Duodenal mucosa (tissue), 2 donors: ENCODE results near the gene TBC1D30.
A peak's percentile ranks its signal among the peaks of the same experiment; 100 is the strongest.

Experiments used
- H3K27ac ChIP-seq: one replicate; pipeline ENCODE4 v1.7.0; 2013; ENCODE audit warnings: low read depth, low read length
- H3K27me3 ChIP-seq, 2 donors: one replicate each; pipeline ENCODE4 v1.7.0; 2013; ENCODE audit warnings: low read length in 2 of 2, control low read depth in 1 of 2; ENCODE audit not compliant: insufficient read depth in 2 of 2, control insufficient read depth in 1 of 2
- H3K36me3 ChIP-seq, 2 donors: one replicate each; pipeline ENCODE4 v1.7.0; 2013; ENCODE audit warnings: low read length in 2 of 2, control low read depth in 1 of 2; ENCODE audit not compliant: insufficient read depth in 2 of 2, control insufficient read depth in 1 of 2
- H3K4me1 ChIP-seq, 2 donors: one replicate each; pipeline ENCODE4 v1.7.0; 2013; ENCODE audit warnings: low read length in 2 of 2, control low read depth in 1 of 2; ENCODE audit not compliant: insufficient read depth in 2 of 2, control insufficient read depth in 1 of 2
- H3K4me3 ChIP-seq, 2 donors: one replicate each; pipeline ENCODE4 v1.7.0; 2013; ENCODE audit warnings: low read length in 2 of 2, low read depth in 1 of 2
- H3K9ac ChIP-seq, 2 donors: one replicate each; pipeline ENCODE4 v1.7.0; 2013; ENCODE audit warnings: low read length in 2 of 2, low read depth in 1 of 2
- H3K9me3 ChIP-seq, 2 donors: one replicate each; pipeline ENCODE4 v1.7.0; 2013; ENCODE audit warnings: low read length in 2 of 2, control low read depth in 1 of 2; ENCODE audit not compliant: control insufficient read depth in 1 of 2

TBC1D30 gene

GRCh38 chr12:64806173-64806572 is 18.3 kb upstream of the TBC1D30 start:
- Histone ChIP-seq H3K9me3 (no peaks in the 10 kb centered on the region), H3K9ac (no peak overlapping the region), H3K27me3 (no peaks in the 10 kb centered on the region), H3K4me1 (peaks cover 0 to 4% of the 10 kb centered on the region in 2 donors), H3K4me3 (no peak overlapping the region), H3K27ac (no peak overlapping the region), H3K36me3 (no peaks in the 10 kb centered on the region)

- Histone ChIP-seq H3K4me3 (no peak overlapping the region), H3K27ac (no peak overlapping the region), H3K9ac (no peak overlapping the region), H3K4me1 (peaks cover 0 to 3% of the 10 kb centered on the region in 2 donors), H3K27me3 (no peaks in the 10 kb centered on the region), H3K36me3 (no peaks in the 10 kb centered on the region), H3K9me3 (no peaks in the 10 kb centered on the region)
Measured at GRCh38 chr12:64806593-64807460, 17.6 kb upstream of the TBC1D30 start.

- no peaks in the 10 kb centered on the region for H3K27me3 ChIP-seq
- no peaks in the 10 kb centered on the region for H3K9me3 ChIP-seq
- no peaks in the 10 kb centered on the region for H3K36me3 ChIP-seq
- H3K9ac ChIP-seq: no peak overlapping the region
- no peaks in the 10 kb centered on the region for H3K4me1 ChIP-seq
- H3K27ac ChIP-seq: no peak overlapping the region
- H3K4me3 ChIP-seq: no peak overlapping the region
Measured at GRCh38 chr12:64808110-64808509, 16.3 kb upstream of the TBC1D30 start.

GRCh38 chr12:64810831-64811230 is 13.6 kb upstream of the TBC1D30 start:
- Histone ChIP-seq H3K27ac (no peak overlapping the region), H3K27me3 (no peaks in the 10 kb centered on the region), H3K9me3 (no peaks in the 10 kb centered on the region), H3K4me3 (no peak overlapping the region), H3K36me3 (no peaks in the 10 kb centered on the region), H3K9ac (no peak overlapping the region), H3K4me1 (no peaks in the 10 kb centered on the region)

GRCh38 chr12:64813723-64814122 is 10.7 kb upstream of the TBC1D30 start:
- no peaks in the 10 kb centered on the region for H3K27me3 ChIP-seq
- H3K4me1 ChIP-seq: no peaks in the 10 kb centered on the region
- no peak overlapping the region for H3K4me3 ChIP-seq
- peaks cover 0 to 2% of the 10 kb centered on the region in 2 donors for H3K36me3 ChIP-seq
- no peaks in the 10 kb centered on the region for H3K9me3 ChIP-seq
- H3K9ac ChIP-seq: no peak overlapping the region
- H3K27ac ChIP-seq: no peak overlapping the region

- H3K36me3 ChIP-seq: peaks cover 0 to 2% of the 10 kb centered on the region in 2 donors
- no peak overlapping the region for H3K27ac ChIP-seq
- no peak overlapping the region for H3K4me3 ChIP-seq
- H3K4me1 ChIP-seq: no peaks in the 10 kb centered on the region
- H3K27me3 ChIP-seq: no peaks in the 10 kb centered on the region
- H3K9me3 ChIP-seq: no peaks in the 10 kb centered on the region
- no peak overlapping the region for H3K9ac ChIP-seq
Measured at GRCh38 chr12:64814432-64814831, 10.0 kb upstream of the TBC1D30 start.

- Histone ChIP-seq H3K9ac (no peak overlapping the region), H3K9me3 (no peaks in the 10 kb centered on the region), H3K27me3 (peaks cover 10 to 11% of the 10 kb centered on the region in 2 donors), H3K36me3 (peaks cover 0 to 2% of the 10 kb centered on the region in 2 donors), H3K4me1 (peaks cover 0 to 8% of the 10 kb centered on the region in 2 donors), H3K27ac (no peak overlapping the region), H3K4me3 (no peak overlapping the region)
Measured at GRCh38 chr12:64819816-64820402, 4.5 kb upstream of the TBC1D30 start.

GRCh38 chr12:64820593-64820992 is 3.9 kb upstream of the TBC1D30 start:
- Histone ChIP-seq H3K9ac (no peak overlapping the region), H3K36me3 (peaks cover 0 to 2% of the 10 kb centered on the region in 2 donors)

GRCh38 chr12:64821116-64821630 is 3.3 kb upstream of the TBC1D30 start:
- no peak overlapping the region for H3K27ac ChIP-seq
- H3K9ac ChIP-seq: no peak overlapping the region
- H3K36me3 ChIP-seq: peaks cover 0 to 2% of the 10 kb centered on the region in 2 donors
- H3K9me3 ChIP-seq: no peaks in the 10 kb centered on the region
- H3K4me3 ChIP-seq: no peak overlapping the region
- H3K27me3 ChIP-seq: peaks cover 21 to 24% of the 10 kb centered on the region in 2 donors
- peaks cover 0 to 20% of the 10 kb centered on the region in 2 donors for H3K4me1 ChIP-seq

More at GRCh38 chr12:64820593-64820992, 3.9 kb upstream of the TBC1D30 start:
- peaks cover 0 to 15% of the 10 kb centered on the region in 2 donors for H3K4me1 ChIP-seq
- H3K9me3 ChIP-seq: no peaks in the 10 kb centered on the region
- H3K4me3 ChIP-seq: no peak overlapping the region
- H3K27me3 ChIP-seq: peaks cover 16 to 18% of the 10 kb centered on the region in 2 donors
- no peak overlapping the region for H3K27ac ChIP-seq

GRCh38 chr12:64824130-64824499 is 332 bp upstream of the TBC1D30 start:
- Histone ChIP-seq H3K27me3 (peaks cover 23 to 40% of the 10 kb centered on the region in 2 donors), H3K4me3 (peak overlapping the region; percentile 49 to 63), H3K9me3 (no peaks in the 10 kb centered on the region)

More at GRCh38 chr12:64824130-64824499, 332 bp upstream of the TBC1D30 start:
- H3K27ac ChIP-seq: no peak overlapping the region
- no peak overlapping the region for H3K9ac ChIP-seq
- H3K36me3 ChIP-seq: peaks cover 0 to 5% of the 10 kb centered on the region in 2 donors
- peaks cover 0 to 24% of the 10 kb centered on the region in 2 donors for H3K4me1 ChIP-seq
